Measurements from ENCODE around the gene PDE6D. TPM values are rescaled to one million over a fixed set of nuclear protein-coding genes. Genes with fewer than 3 reads are reported as not detected.

PDE6D gene
- total RNA-seq, result 10 to 100 TPM; 17.3 to 31.8 TPM

DNA sequence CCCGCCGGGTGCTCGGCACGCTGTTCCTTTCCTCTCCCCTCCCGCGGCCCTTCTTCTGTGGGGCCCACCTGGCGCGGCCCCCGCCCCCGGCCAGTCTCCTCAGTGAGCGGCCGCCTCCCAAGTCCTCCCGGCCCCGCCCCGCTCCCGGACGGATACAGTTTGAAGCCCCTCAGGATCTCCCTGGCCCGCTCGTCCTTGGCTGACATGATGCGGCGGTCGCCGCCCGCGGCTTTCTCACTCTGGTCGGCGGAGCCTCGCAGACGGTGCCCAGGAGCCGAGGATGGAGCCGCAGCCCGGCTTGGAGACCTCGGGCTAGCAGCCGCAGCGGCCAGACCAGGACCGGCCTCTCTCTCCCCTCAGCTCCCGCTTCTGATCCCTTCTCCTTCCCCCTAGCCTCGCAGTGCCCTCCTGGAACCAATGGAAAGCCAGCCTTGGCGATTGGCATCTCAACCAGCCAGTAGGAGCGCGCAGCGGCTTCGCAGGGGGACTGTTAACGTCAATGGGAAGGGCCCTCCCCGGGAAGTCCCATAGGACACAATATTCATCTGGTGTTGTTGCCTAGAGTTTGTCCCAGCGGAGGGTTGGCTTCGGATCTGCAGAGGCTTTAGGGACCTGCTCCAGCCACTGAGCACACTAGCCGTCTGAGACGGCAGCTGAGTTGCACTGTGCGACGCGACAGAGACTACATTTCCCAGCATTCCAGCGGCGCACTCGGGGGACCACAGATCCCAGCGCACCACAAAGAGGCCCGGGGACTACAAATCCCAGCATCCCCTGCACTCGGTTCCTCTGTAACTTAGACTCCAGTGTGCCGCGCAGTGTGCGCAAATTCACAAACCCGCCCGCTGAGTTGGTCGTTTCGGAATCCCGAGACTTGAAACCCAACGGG lies at the start of gene PDE6D:
PDE6D (minus strand) TSS at position 374 of the 889 bp plus-strand sequence; CDS start at position 206, 168 bp downstream.
- intact Hi-C loops (cut with DNase I), result loop anchor here (10.0 kb wide), 1 partner anchor 184 kb away; the partner anchor contains the start of gene DIS3L2
- Histone ChIP-seq H3K4me3 (peak within 1 kb of the TSS; percentile 74 to 96), H3K4me1 (replicated peaks) (no peaks in the 10 kb centered on the region), H3K9me3 (no peaks in the 10 kb centered on the region), H3K27ac (peak within 1 kb of the TSS; percentile 72 to 91), H3K36me3 (no peaks in the 10 kb centered on the region), H3K27me3 (replicated peaks; ENCODE audit: insufficient read depth) (no peaks in the 10 kb centered on the region)
- WGBS, result under 1% methylated on average over 50 of the region's 67 CpGs
- TF ChIP-seq POLR2AphosphoS5 (IDR thresholded peaks at IDR 0.05) (peak; percentile 95), POLR2A (IDR thresholded peaks at IDR 0.05) (peak; percentile 98), CTCF (IDR thresholded peaks at IDR 0.05) (peak in 1 of 4 experiments; percentile 11)
- DNase-seq (ENCODE audit: low spot score), result peak; percentile 98

GRCh38 chr2:231821908-231822307 lies 40.8 kb upstream of the PDE6D start:
- H3K36me3 ChIP-seq, result no peaks in the 10 kb centered on the region
- H3K27ac ChIP-seq, result no peak overlapping the region
- no peaks in the 10 kb centered on the region for H3K9me3 ChIP-seq
- TF ChIP-seq CTCF (IDR thresholded peaks at IDR 0.05) (no peak), POLR2AphosphoS5 (IDR thresholded peaks at IDR 0.05) (no peak), POLR2A (IDR thresholded peaks at IDR 0.05) (no peak)
- H3K4me1 ChIP-seq (replicated peaks), result no peaks in the 10 kb centered on the region
- no peaks in the 10 kb centered on the region for H3K27me3 ChIP-seq (replicated peaks; ENCODE audit: insufficient read depth)
- intact Hi-C loops (cut with DNase I), result no loop called here
- no peak overlapping the region for H3K4me3 ChIP-seq
- WGBS, result 58% methylated on average over 3 of the region's 3 CpGs
- DNase-seq (ENCODE audit: low spot score), result no peak

- H3K27me3 ChIP-seq (replicated peaks; ENCODE audit: insufficient read depth), result no peaks in the 10 kb centered on the region
These were observed 39.8 kb upstream of the PDE6D start for GRCh38 chr2:231820786-231821303.

DNA sequence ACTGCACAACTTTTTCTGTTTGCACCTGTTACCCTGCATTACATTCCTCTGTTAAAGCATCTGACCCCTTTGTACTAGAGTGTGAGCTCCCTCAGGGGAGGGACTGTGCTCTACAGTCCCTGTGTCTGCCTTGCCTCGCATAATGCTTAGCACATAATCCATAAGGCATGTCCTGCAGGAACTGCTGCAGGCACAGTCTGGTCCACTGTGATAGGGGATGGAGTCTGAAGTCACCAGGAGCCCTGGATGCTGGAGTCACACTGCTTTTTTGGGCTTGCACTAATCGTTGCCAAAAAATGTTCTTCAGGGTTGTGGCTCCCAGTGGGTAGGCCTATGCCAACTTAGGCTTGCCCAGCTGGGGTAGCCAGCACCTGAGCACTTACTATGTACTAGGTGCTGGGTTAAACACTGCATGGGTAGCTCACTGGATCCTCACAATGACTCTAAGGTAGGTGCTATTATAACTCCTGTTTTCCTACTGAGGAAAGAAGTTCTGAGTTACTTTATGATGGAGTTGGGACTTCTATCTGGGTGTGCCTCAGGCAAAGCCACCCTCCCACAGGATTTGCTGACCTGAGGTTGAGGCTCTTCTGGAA lies 38.5 kb upstream of the PDE6D start:
- H3K4me3 ChIP-seq, result no peak overlapping the region
- no peaks in the 10 kb centered on the region for H3K9me3 ChIP-seq
- no peaks in the 10 kb centered on the region for H3K4me1 ChIP-seq (replicated peaks)
- no peaks in the 10 kb centered on the region for H3K27me3 ChIP-seq (replicated peaks; ENCODE audit: insufficient read depth)
- 84% methylated on average over 2 of the region's 2 CpGs for WGBS
- intact Hi-C loops (cut with DNase I), result no loop called here
- TF ChIP-seq POLR2AphosphoS5 (IDR thresholded peaks at IDR 0.05), result no peak
- TF ChIP-seq POLR2A (IDR thresholded peaks at IDR 0.05), result no peak
- no peak for TF ChIP-seq CTCF (IDR thresholded peaks at IDR 0.05)
- no peak for DNase-seq (ENCODE audit: low spot score)
- H3K27ac ChIP-seq, result no peak overlapping the region
- H3K36me3 ChIP-seq, result no peaks in the 10 kb centered on the region

More at GRCh38 chr2:231820786-231821303, 39.8 kb upstream of the PDE6D start:
- intact Hi-C loops (cut with DNase I), result no loop called here
- Histone ChIP-seq H3K9me3 (no peaks in the 10 kb centered on the region), H3K4me1 (replicated peaks) (no peaks in the 10 kb centered on the region), H3K4me3 (no peak overlapping the region), H3K27ac (no peak overlapping the region), H3K36me3 (no peaks in the 10 kb centered on the region)
- 70% methylated on average over 12 of the region's 12 CpGs for WGBS
- no peak for DNase-seq (ENCODE audit: low spot score)
- TF ChIP-seq POLR2AphosphoS5 (IDR thresholded peaks at IDR 0.05) (no peak), CTCF (IDR thresholded peaks at IDR 0.05) (no peak), POLR2A (IDR thresholded peaks at IDR 0.05) (no peak)

Measured in prostate gland (tissue), 2 donors.